BE2C (cell line): ENCODE measurements around the gene HSD11B1.

ENCODE experiments used
- DNase-seq: peaks from one replicate; pipeline ENCODE4 v3.0.0-alpha.2; 2020
- H3K27me3 ChIP-seq: fragments of 250-450 bp; sonication (Bioruptor Pico); 2 replicates; pipeline ENCODE4 v1.5.1; 2020; ENCODE audit warnings: mild to moderate bottlenecking
- H3K36me3 ChIP-seq: fragments of 250-450 bp; sonication (Bioruptor Pico); 2 replicates; pipeline ENCODE4 v1.5.1; 2020; ENCODE audit warnings: mild to moderate bottlenecking
- H3K4me1 ChIP-seq: fragments of 250-450 bp; sonication (Bioruptor Pico); 2 replicates; pipeline ENCODE4 v1.5.1; 2020
- H3K4me3 ChIP-seq: 2 replicates; pipeline ENCODE4 v1.5.1; 2011; ENCODE audit warnings: low read depth, low read length
- H3K9me3 ChIP-seq: fragments of 250-450 bp; sonication (Bioruptor Pico); 2 replicates; pipeline ENCODE4 v1.5.1; 2020
- CTCF ChIP-seq: IDR thresholded peaks from 2 replicates; pipeline ENCODE4 v1.5.1; 2012; ENCODE audit warnings: mild to moderate bottlenecking, low read depth, low read length

Gene HSD11B1

GRCh38 chr1:209749205-209749604 lies 44.6 kb downstream of the HSD11B1 start:
- Histone ChIP-seq H3K4me1 (peaks cover 3% of the 10 kb centered on the region; the same call in 1 of the 2 replicates), H3K4me3 (no peak overlapping the region), H3K9me3 (no peaks in the 10 kb centered on the region), H3K27me3 (no peaks in the 10 kb centered on the region), H3K36me3 (no peaks in the 10 kb centered on the region)
- no peak for DNase-seq
- TF ChIP-seq CTCF = no peak

- H3K36me3 ChIP-seq = no peaks in the 10 kb centered on the region
- no peak for TF ChIP-seq CTCF
- H3K4me1 ChIP-seq = peaks cover 3% of the 10 kb centered on the region; the same call in 1 of the 2 replicates
- no peak overlapping the region for H3K4me3 ChIP-seq
- no peaks in the 10 kb centered on the region for H3K27me3 ChIP-seq
- peak; percentile 39 for DNase-seq
- no peaks in the 10 kb centered on the region for H3K9me3 ChIP-seq
Measured at GRCh38 chr1:209749670-209750323, 45.2 kb downstream of the HSD11B1 start.

- Histone ChIP-seq H3K4me3 (no peak overlapping the region), H3K4me1 (no peaks in the 10 kb centered on the region; the same call in 1 of the 2 replicates), H3K27me3 (no peaks in the 10 kb centered on the region), H3K36me3 (no peaks in the 10 kb centered on the region), H3K9me3 (no peaks in the 10 kb centered on the region)
- no peak for DNase-seq
- no peak for TF ChIP-seq CTCF
Measured at GRCh38 chr1:209751627-209752231, 47.1 kb downstream of the HSD11B1 start.

- Histone ChIP-seq H3K27me3 (no peaks in the 10 kb centered on the region), H3K4me1 (no peaks in the 10 kb centered on the region), H3K4me3 (no peak overlapping the region), H3K36me3 (no peaks in the 10 kb centered on the region), H3K9me3 (no peaks in the 10 kb centered on the region)
- no peak for DNase-seq
- no peak for TF ChIP-seq CTCF
Measured at GRCh38 chr1:209752890-209753289, 48.2 kb downstream of the HSD11B1 start.

- H3K36me3 ChIP-seq = no peaks in the 10 kb centered on the region
- H3K4me1 ChIP-seq = no peaks in the 10 kb centered on the region
- H3K4me3 ChIP-seq = no peak overlapping the region
- no peaks in the 10 kb centered on the region for H3K27me3 ChIP-seq
- no peak for DNase-seq
- no peaks in the 10 kb centered on the region for H3K9me3 ChIP-seq
- TF ChIP-seq CTCF = no peak
Measured at GRCh38 chr1:209755256-209755655, 50.6 kb downstream of the HSD11B1 start.

- Histone ChIP-seq H3K36me3 (no peaks in the 10 kb centered on the region), H3K4me3 (no peak within 1 kb of the TSS), H3K9me3 (no peaks in the 10 kb centered on the region), H3K27me3 (no peaks in the 10 kb centered on the region), H3K4me1 (no peaks in the 10 kb centered on the region)
- no peak for DNase-seq
- TF ChIP-seq CTCF = no peak
Measured at GRCh38 chr1:209755926-209756614, 51.4 kb downstream of the HSD11B1 start, which contains the start of gene TRAF3IP3. Gene TRAF3IP3, plus strand, starts transcription at chr1:209756053. Its CDS starts 3,987 bp downstream, at chr1:209760040.
